Activated CD8-positive, alpha-beta memory T cell treated with anti-CD3 and anti-CD28 coated beads for 36 hours (primary cell): Measurements from ENCODE around the gene SIX6. TPM values are rescaled to one million over a fixed set of nuclear protein-coding genes. Genes with fewer than 3 reads are reported as not detected.

Source experiments
- CTCF ChIA-PET: fragments of 350-600 bp; sonication (Branson Sonifier 250); formaldehyde crosslinking; loops from one replicate; lab custom pipeline; 2021; ENCODE audit warnings: antibody characterized with exemption; lab: Charles Lee
- POLR2A ChIA-PET: fragments of 350-600 bp; sonication (Branson Sonifier 250); formaldehyde crosslinking; loops from one replicate; lab custom pipeline; 2021; ENCODE audit warnings: antibody characterized with exemption; lab: Charles Lee
- total RNA-seq, 2 experiments: library from RNA; stranded (reverse); gene quantifications; one replicate each; pipeline ENCODE4 v1.2.3, GENCODE V29; 2021

Gene SIX6
- total RNA-seq, 2 experiments from 2014 or later, result not detected

DNA sequence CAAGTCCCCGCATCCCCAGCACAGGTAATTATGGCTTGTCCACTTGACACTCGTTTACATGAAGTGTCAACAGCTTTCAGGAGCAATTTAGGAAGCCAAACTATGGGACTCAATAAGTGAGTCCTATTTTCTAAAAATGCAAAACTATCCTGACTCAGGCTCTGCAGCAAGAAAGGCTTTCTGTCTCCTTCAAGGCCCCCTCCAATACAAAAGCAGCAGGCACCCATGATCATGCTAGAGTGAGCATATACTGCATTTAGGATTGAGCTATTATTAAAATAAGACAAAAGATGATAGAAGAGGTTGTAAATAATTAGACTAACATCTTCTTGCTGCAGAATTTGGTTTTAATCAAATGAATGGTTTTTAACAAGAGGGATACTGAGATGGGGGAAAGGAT, 3.2 kb downstream of the SIX6 start:
- CTCF ChIA-PET, result no interaction called here
- POLR2A ChIA-PET, result no interaction called here

DNA sequence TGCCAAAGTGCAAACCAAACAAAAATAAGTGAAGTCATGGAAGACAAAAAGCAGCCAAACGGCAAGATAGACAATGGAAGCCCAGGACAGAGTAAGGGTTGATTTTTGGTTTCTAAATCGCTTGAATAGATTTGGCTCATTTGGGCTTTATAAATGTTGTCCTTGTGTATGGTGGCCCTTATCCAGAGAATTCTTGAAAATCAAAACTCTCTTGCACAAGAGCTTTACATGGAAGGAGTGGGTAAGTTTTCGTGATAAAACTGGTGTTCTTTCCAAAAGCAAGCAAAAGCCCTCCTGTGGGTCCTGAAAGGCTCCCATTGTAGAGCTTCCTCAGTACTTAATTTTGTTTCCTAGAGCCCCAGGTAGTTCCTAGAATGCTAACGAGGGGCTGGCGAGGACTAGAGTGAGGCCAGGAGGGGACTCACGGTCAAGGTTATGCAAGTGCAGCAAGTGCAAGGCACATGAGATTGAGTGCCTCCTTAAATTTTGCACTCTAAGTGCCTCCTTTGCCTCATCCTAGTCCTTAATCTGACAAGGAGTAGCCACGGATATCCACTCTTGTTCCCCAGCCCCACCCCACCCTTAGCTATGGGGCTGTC, 4.1 kb downstream of the SIX6 start:
- POLR2A ChIA-PET, result no interaction called here
- CTCF ChIA-PET, result no interaction called here

DNA sequence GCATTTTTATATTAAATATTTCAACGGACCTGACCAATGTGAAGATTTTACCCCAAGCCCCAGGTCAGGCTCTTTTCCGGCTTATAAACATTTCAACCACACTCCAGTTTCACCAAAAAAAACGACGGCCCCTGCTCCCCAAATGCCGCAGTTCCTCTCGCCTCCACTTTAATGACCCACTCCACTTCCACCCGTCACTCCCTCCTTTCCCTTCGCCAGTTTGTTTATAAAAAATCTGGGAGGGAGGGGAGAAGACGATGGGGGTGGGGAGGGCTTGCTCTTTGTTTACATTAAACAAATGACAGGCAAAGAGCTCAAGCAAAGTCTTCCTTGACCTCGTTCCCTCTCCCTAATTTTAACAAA, 5.4 kb downstream of the SIX6 start:
- ChIA-PET POLR2A (no interaction called here), CTCF (interaction anchor here (0.7 kb wide), 1 partner anchor 165 kb away, joined by 3 read pairs; no protein-coding TSS in a partner anchor)

DNA sequence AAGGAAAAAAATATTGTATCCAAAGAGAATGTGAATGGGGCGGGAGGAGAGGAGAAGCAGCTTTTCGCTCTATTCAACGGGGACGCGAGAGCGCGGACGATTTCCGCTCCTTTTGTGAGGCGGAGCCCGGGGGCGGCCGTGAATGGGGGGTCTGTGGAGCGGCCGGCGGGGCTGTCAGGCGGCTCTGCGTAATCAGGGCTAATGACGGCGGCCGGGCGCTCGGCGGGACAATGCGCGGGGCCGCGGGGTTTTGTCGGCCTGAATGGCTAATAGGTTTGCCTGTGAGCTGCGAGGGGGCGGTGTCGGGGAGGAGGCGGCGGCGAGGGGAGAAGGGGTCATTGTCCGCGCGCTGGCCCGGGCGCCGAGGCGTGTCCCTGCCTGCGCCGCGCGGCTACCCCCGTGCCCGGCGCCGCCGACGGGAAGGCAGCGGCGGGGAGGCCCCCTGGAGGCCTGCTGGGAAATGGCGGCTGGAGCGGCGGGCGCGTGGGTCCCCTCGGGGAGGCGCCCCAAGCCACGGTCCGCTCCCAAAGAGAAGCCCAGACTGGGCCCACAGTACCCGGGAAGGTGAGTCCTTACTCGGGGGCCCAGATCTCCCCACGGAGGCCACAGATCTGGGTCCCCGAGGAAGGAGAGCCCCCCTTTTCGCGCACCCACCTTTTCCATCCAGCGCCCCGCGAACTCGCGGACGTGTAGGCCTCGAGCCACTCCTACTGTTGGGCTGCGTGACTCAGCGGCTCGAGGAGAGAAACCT, 6.0 kb downstream of the SIX6 start:
- POLR2A ChIA-PET, result no interaction called here
- CTCF ChIA-PET, result interaction anchor here (0.7 kb wide), 1 partner anchor 165 kb away, joined by 3 read pairs; no protein-coding TSS in a partner anchor

DNA sequence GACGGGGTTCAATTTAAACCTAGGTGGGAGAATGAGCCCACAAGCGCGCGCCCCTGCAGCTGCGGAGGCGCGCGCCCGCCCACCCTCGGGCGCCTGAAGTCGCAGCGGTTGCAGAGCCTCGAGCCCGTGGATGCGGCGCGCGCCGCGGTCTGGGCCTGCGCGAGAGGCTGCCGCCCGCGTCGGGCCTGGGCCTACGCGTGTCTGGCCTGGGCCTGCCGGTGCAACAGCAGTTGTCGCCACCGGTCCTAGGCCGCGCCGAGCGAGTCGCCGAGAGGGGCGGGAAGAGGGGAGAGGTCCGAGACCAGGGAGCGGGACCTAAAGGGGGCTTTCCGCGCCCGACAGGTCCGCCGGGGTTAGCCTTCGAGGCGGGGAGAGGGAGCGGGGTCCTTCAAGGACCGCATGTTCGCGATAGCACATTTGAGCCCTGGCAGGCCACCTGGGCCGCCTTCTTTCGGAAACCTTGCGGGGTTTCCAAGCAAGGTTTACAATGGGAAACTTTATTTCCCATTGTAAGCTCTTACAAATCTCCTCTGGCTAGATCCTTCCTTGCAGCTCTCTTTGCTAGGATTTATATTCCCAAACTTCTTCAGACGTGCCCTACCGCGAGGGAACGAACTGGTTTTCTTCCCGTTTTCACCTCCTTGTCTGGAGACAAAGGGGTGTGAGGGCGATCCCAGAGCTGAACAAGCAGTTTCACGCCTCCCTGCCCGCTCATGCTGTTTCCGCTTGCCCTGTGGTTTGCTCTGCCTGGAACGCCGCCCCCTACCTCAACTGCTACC, 6.8 kb downstream of the SIX6 start:
- ChIA-PET CTCF (no interaction called here), POLR2A (no interaction called here)

DNA sequence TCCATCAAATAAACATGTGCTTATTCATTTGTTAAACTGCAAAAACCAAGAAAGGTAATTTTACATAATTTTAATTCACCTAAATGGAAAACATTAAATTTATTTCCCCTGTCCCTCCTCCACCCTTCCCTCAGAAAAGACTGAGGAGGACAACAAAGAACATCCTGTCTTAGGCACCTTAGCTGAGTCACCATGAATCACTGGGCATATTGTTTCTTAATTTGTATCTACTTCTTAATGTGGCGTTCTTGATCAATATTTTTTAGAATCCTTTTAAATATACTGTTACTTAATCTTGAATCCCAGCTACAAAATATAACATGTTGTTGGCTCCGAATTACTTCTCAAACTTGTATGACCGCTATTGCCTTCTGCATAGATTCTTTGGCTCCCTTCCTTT, 23.5 kb downstream of the SIX6 start:
- ChIA-PET POLR2A (no interaction called here), CTCF (no interaction called here)

DNA sequence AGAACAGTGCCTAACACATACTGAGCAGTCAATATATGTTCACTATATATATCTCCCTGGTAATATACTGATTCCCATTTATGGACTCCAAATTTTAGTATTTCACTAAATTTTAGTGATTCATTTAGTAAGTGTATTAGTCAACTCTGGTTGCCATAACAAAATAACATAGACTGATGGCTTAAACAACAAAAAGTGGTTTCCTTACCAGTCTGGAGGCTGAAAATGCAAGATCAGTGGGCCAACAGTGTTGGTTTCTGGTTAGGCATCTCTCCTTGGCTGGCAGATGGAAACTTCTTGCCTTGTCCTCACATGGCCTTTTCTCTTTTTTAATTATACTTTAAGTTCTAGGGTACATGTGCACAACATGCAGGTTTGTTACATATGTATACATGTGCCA, 28.7 kb downstream of the SIX6 start:
- POLR2A ChIA-PET, result no interaction called here
- CTCF ChIA-PET, result no interaction called here

DNA sequence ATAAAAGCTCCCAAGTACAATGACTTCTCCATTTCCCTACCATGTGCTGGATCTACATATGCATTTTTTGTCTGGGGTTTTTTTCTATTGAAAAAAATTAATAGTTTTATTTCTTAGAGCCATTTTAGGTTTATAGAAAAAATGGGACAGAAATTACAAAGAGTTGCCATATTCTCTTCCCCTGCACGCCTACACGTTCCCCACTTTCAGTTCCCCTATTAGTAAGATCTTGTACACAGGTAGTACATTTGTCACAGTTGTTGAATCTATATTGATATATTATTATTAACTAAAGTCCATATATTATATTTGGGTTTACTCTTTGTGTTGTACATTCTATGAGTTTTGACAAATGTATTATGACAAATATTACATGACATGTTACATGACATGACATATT, 35.7 kb downstream of the SIX6 start:
- ChIA-PET CTCF (no interaction called here), POLR2A (no interaction called here)

DNA sequence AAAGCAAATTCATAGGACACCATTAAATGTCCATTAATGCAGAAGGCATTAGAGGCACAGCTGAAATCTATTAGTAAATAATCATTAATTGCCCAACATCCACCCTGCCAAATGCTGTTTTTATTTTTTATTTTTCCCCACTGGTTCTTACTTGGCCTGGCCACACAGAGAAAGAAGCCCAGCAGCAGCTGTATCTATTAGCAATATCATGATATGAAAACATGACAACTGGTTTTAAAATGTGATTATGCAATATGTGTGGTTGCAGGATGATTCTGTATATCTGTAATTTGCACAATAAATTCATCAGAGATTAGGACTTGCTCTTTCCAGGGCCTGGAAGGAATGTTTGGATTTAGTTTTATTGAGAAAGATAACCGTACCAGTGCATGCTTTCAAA, 44.9 kb downstream of the SIX6 start:
- POLR2A ChIA-PET, result no interaction called here
- CTCF ChIA-PET, result no interaction called here

DNA sequence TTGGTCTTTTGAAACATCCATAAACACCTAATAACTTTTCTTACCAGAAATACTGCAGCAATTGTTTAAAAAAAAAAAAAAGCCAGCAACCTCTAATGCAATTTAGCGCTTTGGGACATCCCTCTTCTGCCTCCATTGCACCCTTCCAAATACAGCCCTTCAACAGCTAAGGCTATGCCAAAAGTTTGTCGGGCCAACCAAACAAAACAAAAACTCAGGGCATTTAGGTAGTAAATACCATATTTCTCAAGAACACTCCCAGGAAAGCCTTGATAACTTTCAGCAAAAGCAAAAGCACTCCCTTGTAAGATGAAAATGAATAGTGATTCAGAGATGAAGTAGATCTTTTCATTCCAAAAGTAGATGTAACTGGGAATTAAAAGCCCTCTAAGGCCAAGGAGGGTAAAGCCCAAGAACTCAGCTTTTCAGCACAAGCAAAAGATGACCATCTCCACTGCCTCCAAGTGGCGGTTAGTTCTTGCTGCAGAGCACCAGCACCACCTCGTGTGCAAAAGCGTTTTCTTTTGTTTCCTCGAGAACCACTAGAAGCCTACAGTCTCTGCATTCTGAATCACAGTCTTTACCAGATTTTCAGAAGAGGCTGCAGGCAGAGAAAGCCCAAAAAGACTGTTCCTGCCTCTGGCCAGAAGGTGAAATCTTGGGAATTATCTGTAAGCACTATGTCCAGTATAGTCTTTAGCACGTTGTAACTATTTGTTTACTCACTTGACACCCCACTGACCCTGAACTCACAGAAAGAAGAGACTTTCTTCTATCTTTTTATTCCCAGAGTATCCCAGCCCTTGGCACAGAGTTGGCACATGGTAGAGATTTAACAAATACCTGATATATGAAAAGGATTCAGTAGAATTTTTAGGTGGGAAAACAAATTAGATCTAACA, 53.1 kb downstream of the SIX6 start:
- POLR2A ChIA-PET, result no interaction called here
- CTCF ChIA-PET, result interaction anchor here (0.8 to 2.2 kb wide), 2 partner anchors 212 to 230 kb away, joined by 3 to 8 read pairs; no protein-coding TSS in a partner anchor

Other genes with a start within 250 kb of the SIX6 start
- gene C14orf39, start 23.1 kb upstream of the SIX6 start, total RNA-seq, result not detected
- not detected for gene SIX1, start 140.3 kb downstream of the SIX6 start, total RNA-seq
- gene SIX4, start 215.2 kb downstream of the SIX6 start, total RNA-seq, result under 1 TPM; 0.10 to 0.17 TPM
- gene MNAT1, start 225.6 kb downstream of the SIX6 start, total RNA-seq, result 10 to 100 TPM; 40.6 to 42.5 TPM